Urothelium cell line (cell line): Measurements from ENCODE around the gene GIGYF2.
"Not testable (repeated sequence)": the region's sequence is repeated elsewhere in the genome, so short reads cannot be mapped to it uniquely, and the experiment has no call there.

Experiments
- DNase-seq: peaks from one replicate; pipeline ENCODE4 v3.0.0; 2011; ENCODE audit warnings: low spot score, mixed read lengths
- FAIRE-seq: peaks from 2 replicates; lab custom pipeline; 2011; peaks lifted over from hg19 to GRCh38; lab: Jason Lieb, UNC

GIGYF2 gene

GRCh38 chr2:232688201-232688600, 8.9 kb upstream of the GIGYF2 start:
- no peak for FAIRE-seq
- no peak for DNase-seq

- DNase-seq (no peak), FAIRE-seq (no peak)
Observed at GRCh38 chr2:232689152-232689910, 7.8 kb upstream of the GIGYF2 start.

GRCh38 chr2:232691117-232691516, 6.0 kb upstream of the GIGYF2 start:
- not testable (repeated sequence) for DNase-seq, FAIRE-seq

GRCh38 chr2:232693344-232693743, 3.8 kb upstream of the GIGYF2 start:
- DNase-seq (no peak), FAIRE-seq (no peak)

GRCh38 chr2:232696609-232697058, 497 bp upstream of the GIGYF2 start:
- DNase-seq = no peak
- FAIRE-seq = no peak

GRCh38 chr2:232697807-232698110, 628 bp downstream of the GIGYF2 start:
- no peak for DNase-seq
- no peak for FAIRE-seq

GRCh38 chr2:232698556-232699091, 1.5 kb downstream of the GIGYF2 start:
- no peak for FAIRE-seq
- DNase-seq = no peak

GRCh38 chr2:232699110-232699509, 2.0 kb downstream of the GIGYF2 start:
- FAIRE-seq (no peak), DNase-seq (no peak)

- no peak for FAIRE-seq
- no peak for DNase-seq
Observed at GRCh38 chr2:232700154-232700553, 3.0 kb downstream of the GIGYF2 start.

GRCh38 chr2:232707076-232707475, 9.9 kb downstream of the GIGYF2 start:
- DNase-seq = no peak
- no peak for FAIRE-seq

- FAIRE-seq = no peak
- no peak for DNase-seq
Observed at GRCh38 chr2:232713505-232713904, 16.4 kb downstream of the GIGYF2 start.

GRCh38 chr2:232714969-232715368, 17.8 kb downstream of the GIGYF2 start:
- no peak for FAIRE-seq
- DNase-seq = no peak

GRCh38 chr2:232720056-232720455, 22.9 kb downstream of the GIGYF2 start:
- not testable (repeated sequence) for FAIRE-seq, DNase-seq

- FAIRE-seq (no peak), DNase-seq (no peak)
Observed at GRCh38 chr2:232721261-232721660, 24.1 kb downstream of the GIGYF2 start.

- FAIRE-seq = no peak
- DNase-seq = no peak
Observed at GRCh38 chr2:232721882-232722281, 24.8 kb downstream of the GIGYF2 start.

GRCh38 chr2:232723027-232723426, 25.9 kb downstream of the GIGYF2 start:
- DNase-seq = no peak
- FAIRE-seq = no peak

GRCh38 chr2:232728785-232729184, 31.7 kb downstream of the GIGYF2 start:
- DNase-seq = no peak
- no peak for FAIRE-seq

- no peak for DNase-seq
- no peak for FAIRE-seq
Observed at GRCh38 chr2:232731470-232731869, 34.3 kb downstream of the GIGYF2 start.

GRCh38 chr2:232741294-232741693, 44.2 kb downstream of the GIGYF2 start:
- FAIRE-seq (no peak), DNase-seq (no peak)

- FAIRE-seq = no peak
- DNase-seq = no peak
Observed at GRCh38 chr2:232741972-232742371, 44.8 kb downstream of the GIGYF2 start.

GRCh38 chr2:232744963-232745362, 47.8 kb downstream of the GIGYF2 start:
- FAIRE-seq = no peak
- DNase-seq = no peak

GRCh38 chr2:232748038-232748437, 50.9 kb downstream of the GIGYF2 start:
- FAIRE-seq (no peak), DNase-seq (no peak)

- FAIRE-seq (no peak), DNase-seq (no peak)
Observed at GRCh38 chr2:232749331-232749730, 52.2 kb downstream of the GIGYF2 start.
